Measurements from ENCODE around the gene EFR3B.
A peak's percentile ranks its signal among the peaks of the same experiment; 100 is the strongest.
"Not testable (repeated sequence)": the region's sequence is repeated elsewhere in the genome, so short reads cannot be mapped to it uniquely, and the experiment has no call there.

EFR3B gene

GRCh38 chr2:25129901-25130520 is 88.1 kb downstream of the EFR3B start:
- no peak for FAIRE-seq
- no peak for TF ChIP-seq TAF1 (IDR thresholded peaks at IDR 0.05; ENCODE audit: low read depth, low read length)
- no peak for DNase-seq (ENCODE audit: insufficient read length, low spot score)

- FAIRE-seq: no peak
- no peak for DNase-seq (ENCODE audit: insufficient read length, low spot score)
- TF ChIP-seq POLR2AphosphoS5 (IDR thresholded peaks at IDR 0.05; ENCODE audit: low read depth, low read length) (no peak), POLR2A (IDR thresholded peaks at IDR 0.05; ENCODE audit: low read depth, low read length) (no peak)
These were observed 89.3 kb downstream of the EFR3B start for GRCh38 chr2:25131253-25131566.

GRCh38 chr2:25131567-25132298 is 89.9 kb downstream of the EFR3B start:
- no peak for TF ChIP-seq POLR2AphosphoS5 (IDR thresholded peaks at IDR 0.05; ENCODE audit: low read depth, low read length)
- no peak for TF ChIP-seq SPI1 (IDR thresholded peaks at IDR 0.05; ENCODE audit: low read depth, low read length)
- TF ChIP-seq PAX5 (IDR thresholded peaks at IDR 0.05; ENCODE audit: insufficient read depth, low read length, severe bottlenecking): no peak
- TF ChIP-seq POU2F2 (IDR thresholded peaks at IDR 0.05; ENCODE audit: low read depth, low read length): no peak
- TF ChIP-seq POLR2A (IDR thresholded peaks at IDR 0.05; ENCODE audit: low read depth, low read length): no peak
- no peak for TF ChIP-seq TAF1 (IDR thresholded peaks at IDR 0.05; ENCODE audit: low read depth, low read length)
- no peak for DNase-seq (ENCODE audit: insufficient read length, low spot score)
- peak; percentile 13 for FAIRE-seq

- FAIRE-seq (no peak), DNase-seq (ENCODE audit: insufficient read length, low spot score) (no peak)
- no peak for TF ChIP-seq POU2F2 (IDR thresholded peaks at IDR 0.05; ENCODE audit: low read depth, low read length)
- TF ChIP-seq POLR2A (IDR thresholded peaks at IDR 0.05; ENCODE audit: low read depth, low read length): no peak
- TF ChIP-seq PAX5 (IDR thresholded peaks at IDR 0.05; ENCODE audit: insufficient read depth, low read length, severe bottlenecking): no peak
- TF ChIP-seq POLR2AphosphoS5 (IDR thresholded peaks at IDR 0.05; ENCODE audit: low read depth, low read length): no peak
These were observed 90.4 kb downstream of the EFR3B start for GRCh38 chr2:25132299-25132635.

GRCh38 chr2:25132693-25133092 is 90.8 kb downstream of the EFR3B start:
- FAIRE-seq: no peak
- no peak for TF ChIP-seq POLR2AphosphoS5 (IDR thresholded peaks at IDR 0.05; ENCODE audit: low read depth, low read length)
- TF ChIP-seq POU2F2 (IDR thresholded peaks at IDR 0.05; ENCODE audit: low read depth, low read length): no peak
- no peak for TF ChIP-seq POLR2A (IDR thresholded peaks at IDR 0.05; ENCODE audit: low read depth, low read length)
- TF ChIP-seq SPI1 (IDR thresholded peaks at IDR 0.05; ENCODE audit: low read depth, low read length): no peak
- no peak for TF ChIP-seq PAX5 (IDR thresholded peaks at IDR 0.05; ENCODE audit: insufficient read depth, low read length, severe bottlenecking)
- TF ChIP-seq TAF1 (IDR thresholded peaks at IDR 0.05; ENCODE audit: low read depth, low read length): no peak
- DNase-seq (ENCODE audit: insufficient read length, low spot score): no peak

GRCh38 chr2:25140535-25140934 is 98.7 kb downstream of the EFR3B start:
- not testable (repeated sequence) for FAIRE-seq; DNase-seq (ENCODE audit: insufficient read length, low spot score)

GRCh38 chr2:25141120-25141519 is 99.2 kb downstream of the EFR3B start:
- no peak for TF ChIP-seq PAX5 (IDR thresholded peaks at IDR 0.05; ENCODE audit: insufficient read depth, low read length, severe bottlenecking)
- TF ChIP-seq POLR2AphosphoS5 (IDR thresholded peaks at IDR 0.05; ENCODE audit: low read depth, low read length): no peak
- TF ChIP-seq POU2F2 (IDR thresholded peaks at IDR 0.05; ENCODE audit: low read depth, low read length): no peak
- TF ChIP-seq TAF1 (IDR thresholded peaks at IDR 0.05; ENCODE audit: low read depth, low read length): no peak
- TF ChIP-seq POLR2A (IDR thresholded peaks at IDR 0.05; ENCODE audit: low read depth, low read length): no peak
- TF ChIP-seq SPI1 (IDR thresholded peaks at IDR 0.05; ENCODE audit: low read depth, low read length): no peak
- DNase-seq (ENCODE audit: insufficient read length, low spot score): no peak
- no peak for FAIRE-seq

- TF ChIP-seq SPI1 (IDR thresholded peaks at IDR 0.05; ENCODE audit: low read depth, low read length): no peak
- no peak for TF ChIP-seq POU2F2 (IDR thresholded peaks at IDR 0.05; ENCODE audit: low read depth, low read length)
- TF ChIP-seq POLR2A (IDR thresholded peaks at IDR 0.05; ENCODE audit: low read depth, low read length): no peak
- no peak for TF ChIP-seq TAF1 (IDR thresholded peaks at IDR 0.05; ENCODE audit: low read depth, low read length)
- TF ChIP-seq PAX5 (IDR thresholded peaks at IDR 0.05; ENCODE audit: insufficient read depth, low read length, severe bottlenecking): no peak
- TF ChIP-seq POLR2AphosphoS5 (IDR thresholded peaks at IDR 0.05; ENCODE audit: low read depth, low read length): no peak
- FAIRE-seq: no peak
These were observed 103.9 kb downstream of the EFR3B start for GRCh38 chr2:25145803-25146202.

GRCh38 chr2:25146896-25147295 is 105.0 kb downstream of the EFR3B start:
- FAIRE-seq (no peak), DNase-seq (ENCODE audit: insufficient read length, low spot score) (no peak)
- no peak for TF ChIP-seq POLR2AphosphoS5 (IDR thresholded peaks at IDR 0.05; ENCODE audit: low read depth, low read length)
- no peak for TF ChIP-seq SPI1 (IDR thresholded peaks at IDR 0.05; ENCODE audit: low read depth, low read length)
- TF ChIP-seq POU2F2 (IDR thresholded peaks at IDR 0.05; ENCODE audit: low read depth, low read length): no peak
- no peak for TF ChIP-seq POLR2A (IDR thresholded peaks at IDR 0.05; ENCODE audit: low read depth, low read length)
- no peak for TF ChIP-seq PAX5 (IDR thresholded peaks at IDR 0.05; ENCODE audit: insufficient read depth, low read length, severe bottlenecking)
- no peak for TF ChIP-seq TAF1 (IDR thresholded peaks at IDR 0.05; ENCODE audit: low read depth, low read length)

More at GRCh38 chr2:25145803-25146202, 103.9 kb downstream of the EFR3B start:
- DNase-seq (ENCODE audit: insufficient read length, low spot score): no peak

GRCh38 chr2:25149646-25150045 is 107.8 kb downstream of the EFR3B start:
- FAIRE-seq (no peak), DNase-seq (ENCODE audit: insufficient read length, low spot score) (no peak)
- no peak for TF ChIP-seq PAX5 (IDR thresholded peaks at IDR 0.05; ENCODE audit: insufficient read depth, low read length, severe bottlenecking)
- TF ChIP-seq POLR2AphosphoS5 (IDR thresholded peaks at IDR 0.05; ENCODE audit: low read depth, low read length): no peak
- no peak for TF ChIP-seq POU2F2 (IDR thresholded peaks at IDR 0.05; ENCODE audit: low read depth, low read length)
- TF ChIP-seq SPI1 (IDR thresholded peaks at IDR 0.05; ENCODE audit: low read depth, low read length): no peak
- TF ChIP-seq POLR2A (IDR thresholded peaks at IDR 0.05; ENCODE audit: low read depth, low read length): no peak
- no peak for TF ChIP-seq TAF1 (IDR thresholded peaks at IDR 0.05; ENCODE audit: low read depth, low read length)

GRCh38 chr2:25150993-25151392 is 109.1 kb downstream of the EFR3B start:
- not testable (repeated sequence) for FAIRE-seq

More at GRCh38 chr2:25150993-25151392, 109.1 kb downstream of the EFR3B start:
- not testable (repeated sequence) for DNase-seq (ENCODE audit: insufficient read length, low spot score)

Data from GM12891 (cell line).